Measurements from ENCODE around the gene UPF1. TPM values are rescaled to one million over a fixed set of nuclear protein-coding genes. Genes with fewer than 3 reads are reported as not detected.

The UPF1 gene
- total RNA-seq, 1 donor from 2014 or later, result 103 TPM

DNA sequence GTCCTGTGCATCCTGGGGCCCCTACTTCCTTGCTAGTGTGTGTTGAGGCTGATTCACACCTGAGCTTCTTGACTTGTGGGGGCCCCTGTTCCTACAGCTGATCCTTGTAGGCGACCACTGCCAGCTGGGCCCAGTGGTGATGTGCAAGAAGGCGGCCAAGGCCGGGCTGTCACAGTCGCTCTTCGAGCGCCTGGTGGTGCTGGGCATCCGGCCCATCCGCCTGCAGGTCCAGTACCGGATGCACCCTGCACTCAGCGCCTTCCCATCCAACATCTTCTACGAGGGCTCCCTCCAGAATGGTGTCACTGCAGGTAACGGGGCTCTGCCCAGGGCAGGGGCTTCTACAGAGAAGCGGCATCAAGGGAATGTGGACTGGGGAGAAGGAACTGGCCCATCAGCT lies 25.5 kb downstream of the UPF1 start:
- no peak for DNase-seq

DNA sequence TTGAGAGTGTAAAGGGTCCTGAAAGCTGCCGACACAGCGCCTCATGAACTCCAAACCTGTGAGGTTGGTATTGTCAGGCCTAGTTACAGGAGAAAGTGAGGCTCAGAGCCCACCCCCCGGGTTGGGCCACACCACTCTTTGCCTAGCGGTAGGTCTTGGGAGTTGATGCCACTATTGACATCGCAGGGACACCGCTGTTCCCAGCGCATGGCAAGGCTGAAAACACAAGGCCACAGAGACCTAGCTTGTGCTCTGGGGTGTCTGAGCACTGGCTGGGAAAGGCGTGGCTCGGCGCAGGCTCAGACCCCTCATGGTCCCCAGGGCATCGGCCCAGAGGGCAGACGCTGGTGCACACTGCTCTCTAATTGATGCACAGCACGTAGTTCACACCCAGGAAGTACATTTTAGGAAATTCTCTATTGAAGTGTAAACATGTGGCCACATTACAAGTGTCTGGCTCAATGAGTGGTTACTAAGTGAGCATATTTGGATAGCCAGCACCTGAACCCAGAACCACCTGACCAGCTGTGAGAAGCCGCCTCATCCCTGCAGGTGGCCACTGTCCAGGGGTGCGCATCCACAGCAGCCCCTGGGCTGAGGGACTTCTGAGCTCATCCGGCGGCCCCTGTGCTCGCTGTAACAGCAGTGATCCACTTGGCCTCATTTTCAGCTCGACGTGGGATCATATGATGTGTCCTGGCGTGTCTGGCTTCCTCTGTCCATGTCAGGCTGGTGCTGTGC lies 27.3 kb downstream of the UPF1 start:
- DNase-seq, result no peak

GRCh38 chr19:18859676-18860301 lies 28.0 kb downstream of the UPF1 start:
- peak; percentile 74 for DNase-seq

DNA sequence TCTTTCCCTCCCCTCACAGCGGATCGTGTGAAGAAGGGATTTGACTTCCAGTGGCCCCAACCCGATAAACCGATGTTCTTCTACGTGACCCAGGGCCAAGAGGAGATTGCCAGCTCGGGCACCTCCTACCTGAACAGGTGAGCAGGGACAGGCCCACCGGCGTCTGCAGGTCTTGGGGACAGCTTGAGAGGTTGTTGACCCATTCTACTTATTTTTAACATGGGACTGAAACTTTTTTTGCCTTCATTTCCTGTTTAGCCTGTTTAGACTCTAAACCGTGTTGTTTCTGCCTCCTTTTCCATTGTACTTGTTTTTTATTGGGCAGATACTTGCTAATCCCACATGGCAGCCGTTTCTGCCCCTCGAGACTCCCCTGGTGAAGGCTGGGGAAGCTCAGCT lies 28.5 kb downstream of the UPF1 start:
- no peak for DNase-seq

GRCh38 chr19:18860725-18861124 lies 29.0 kb downstream of the UPF1 start:
- DNase-seq, result no peak

- DNase-seq, result no peak
These were observed 29.5 kb downstream of the UPF1 start for GRCh38 chr19:18861235-18861634.

GRCh38 chr19:18861917-18862316 lies 30.2 kb downstream of the UPF1 start:
- no peak for DNase-seq

DNA sequence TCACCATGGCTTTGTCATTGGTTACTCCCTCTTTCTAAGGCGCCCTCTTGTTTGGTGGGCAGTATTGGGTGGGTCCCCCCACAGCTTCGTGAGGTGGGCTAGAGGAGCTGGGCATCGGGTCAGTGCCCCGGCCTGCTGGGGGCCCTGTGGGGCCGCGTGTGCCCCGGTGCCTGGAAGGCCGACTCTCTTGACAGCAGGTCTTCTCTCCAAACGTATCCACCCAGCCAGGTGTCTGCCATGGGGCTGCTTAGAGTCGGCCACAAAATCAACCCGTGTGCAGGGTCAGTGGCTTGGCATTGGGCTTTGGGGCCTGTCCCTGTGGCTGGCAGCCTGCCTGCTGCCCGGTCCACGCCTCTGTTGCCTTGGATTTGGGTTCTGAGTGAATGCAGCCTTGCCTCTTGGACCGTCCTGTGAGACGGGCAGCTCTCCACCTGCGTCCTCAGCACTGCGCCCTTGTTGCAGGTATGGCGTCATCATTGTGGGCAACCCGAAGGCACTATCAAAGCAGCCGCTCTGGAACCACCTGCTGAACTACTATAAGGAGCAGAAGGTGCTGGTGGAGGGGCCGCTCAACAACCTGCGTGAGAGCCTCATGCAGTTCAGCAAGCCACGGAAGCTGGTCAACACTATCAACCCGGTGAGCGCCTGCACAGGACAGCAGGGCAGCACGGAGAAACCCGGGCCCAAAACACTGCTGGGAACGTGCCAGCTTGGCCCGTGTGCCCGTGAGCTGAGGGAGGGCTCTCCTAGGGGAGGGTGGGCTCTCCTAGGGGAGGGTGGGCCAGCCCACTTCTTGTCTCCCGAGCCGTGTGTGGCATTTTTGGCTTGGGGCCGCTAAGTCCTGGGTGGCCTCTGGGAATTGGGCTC lies 31.4 kb downstream of the UPF1 start:
- no peak for DNase-seq

DNA sequence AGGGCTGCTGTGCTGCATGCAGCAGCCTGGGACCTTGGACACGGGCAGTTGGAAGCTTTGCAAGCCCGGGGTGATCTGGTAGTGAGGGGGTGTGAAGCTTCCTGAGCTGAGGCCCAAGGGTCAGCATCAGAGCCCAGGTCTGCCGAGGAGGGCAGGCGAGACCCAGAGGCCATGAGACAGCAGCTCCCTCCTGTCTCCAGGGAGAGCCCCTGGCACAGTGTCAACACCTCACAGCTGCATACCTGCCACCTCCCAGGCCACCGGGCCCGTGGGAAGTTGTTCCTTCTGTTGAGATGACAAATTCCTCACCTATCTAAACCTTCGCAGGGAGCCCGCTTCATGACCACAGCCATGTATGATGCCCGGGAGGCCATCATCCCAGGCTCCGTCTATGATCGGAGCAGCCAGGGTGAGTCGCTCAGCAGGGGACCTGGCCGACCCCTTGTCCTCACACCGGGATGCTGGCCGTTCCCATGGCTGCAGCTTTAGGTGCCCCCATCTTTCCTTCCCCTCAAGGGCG lies 32.1 kb downstream of the UPF1 start:
- no peak for DNase-seq

GRCh38 chr19:18865106-18865972 lies 33.6 kb downstream of the UPF1 start:
- DNase-seq, result no peak

GRCh38 chr19:18865973-18866799 lies 34.4 kb downstream of the UPF1 start:
- peak; percentile 79 for DNase-seq

- DNase-seq, result no peak
These were observed 35.0 kb downstream of the UPF1 start for GRCh38 chr19:18866800-18867123.

GRCh38 chr19:18867199-18867598 lies 35.4 kb downstream of the UPF1 start:
- no peak for DNase-seq

- DNase-seq, result no peak
These were observed 36.0 kb downstream of the UPF1 start for GRCh38 chr19:18867751-18868150.

DNA sequence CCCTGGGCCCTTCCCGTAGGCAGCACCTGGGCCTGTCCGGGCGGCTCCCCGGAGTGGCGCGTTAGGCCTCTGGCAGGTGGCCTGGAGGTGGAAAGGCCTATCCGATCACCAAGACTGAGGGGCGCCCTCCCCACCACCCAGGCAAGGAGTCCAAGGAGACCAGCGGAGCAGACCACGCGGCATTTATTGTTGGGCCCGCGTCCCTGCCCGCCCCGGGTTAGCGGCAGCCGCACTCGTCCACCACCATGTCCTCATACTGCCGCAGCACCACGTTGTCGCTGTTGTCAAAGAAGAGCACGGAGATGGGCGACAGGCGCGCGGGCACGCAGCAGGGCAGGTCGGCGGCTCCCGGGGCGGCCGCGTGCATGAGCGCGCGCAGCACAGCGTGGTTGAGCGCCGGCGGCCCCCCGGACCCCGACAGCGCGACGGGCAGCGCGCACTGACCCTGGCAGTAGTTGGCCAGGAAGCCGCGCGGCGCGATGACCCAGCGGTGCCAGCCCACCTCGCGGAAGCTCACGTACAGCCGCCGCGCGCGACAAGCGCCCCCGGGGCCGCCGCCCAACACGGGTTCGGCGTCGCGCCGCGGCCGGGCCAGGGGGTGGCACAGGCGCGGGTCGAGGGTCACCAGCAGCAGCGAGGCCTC lies 36.7 kb downstream of the UPF1 start:
- peak; percentile 49 for DNase-seq

GRCh38 chr19:18869023-18869618 lies 37.4 kb downstream of the UPF1 start:
- peak; percentile 45 for DNase-seq

GRCh38 chr19:18869781-18870530 lies 38.2 kb downstream of the UPF1 start:
- no peak for DNase-seq

- DNase-seq, result no peak
These were observed 38.9 kb downstream of the UPF1 start for GRCh38 chr19:18870531-18871172.

DNA sequence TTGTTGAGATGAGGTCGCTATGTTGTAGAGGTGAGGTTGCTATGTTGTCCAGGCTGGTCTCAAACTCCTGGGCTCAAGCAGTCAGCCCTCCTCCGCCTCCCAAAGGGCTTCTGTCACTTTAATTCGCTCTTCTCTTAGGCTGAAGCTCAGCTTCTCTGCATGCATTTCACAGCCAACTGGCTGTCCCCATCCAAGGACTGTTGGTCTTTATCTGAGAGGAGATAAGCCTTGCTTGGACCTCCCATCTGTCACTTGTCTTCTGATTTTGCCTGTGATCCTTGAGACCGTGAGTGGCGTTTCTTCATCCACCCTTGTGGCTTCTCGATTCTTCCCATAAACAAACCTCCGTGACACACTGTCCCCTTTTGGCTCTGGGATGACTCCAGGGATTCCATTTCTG lies 39.8 kb downstream of the UPF1 start:
- DNase-seq, result no peak

Data from tongue (tissue), 2 donors.